GM23338 (cell line): ENCODE data around the gene UBE3C. TPM values are rescaled to one million over a fixed set of nuclear protein-coding genes. Genes with fewer than 3 reads are reported as not detected.

Experiments used
- ATAC-seq: fragments of 200-7000 bp; cut with Tn5 transposase; 3 replicates; pipeline ENCODE4 v1.9.1; 2020
- DNase-seq: peaks from one replicate; pipeline ENCODE4 v3.0.0-alpha.2; 2015; ENCODE audit warnings: low spot score
- H2AFZ ChIP-seq: fragments of 200-600 bp; sonication (generic); 2 replicates; pipeline ENCODE4 v1.8.0; 2016; ENCODE audit warnings: antibody characterized with exemption, mild to moderate bottlenecking, moderate library complexity
- H3F3A ChIP-seq: fragments of 200-600 bp; sonication (generic); replicated peaks from 2 replicates; pipeline ENCODE4 v1.8.0; 2017; ENCODE audit warnings: antibody characterized with exemption, mixed run types, low read depth
- H3K27ac ChIP-seq: fragments of 200-600 bp; sonication (generic); 2 replicates; pipeline ENCODE4 v1.6.1; 2016; ENCODE audit warnings: low read depth
- H3K27me3 ChIP-seq: fragments of 200-600 bp; sonication (generic); 2 replicates; pipeline ENCODE4 v1.8.0; 2016; ENCODE audit warnings: mild to moderate bottlenecking, mixed run types, moderate library complexity; ENCODE audit not compliant: insufficient read depth
- H3K36me3 ChIP-seq: fragments of 200-600 bp; sonication (generic); 2 replicates; pipeline ENCODE4 v1.8.0; 2016; ENCODE audit warnings: mild to moderate bottlenecking; ENCODE audit not compliant: insufficient read depth
- H3K4me1 ChIP-seq: fragments of 200-600 bp; sonication (generic); 2 replicates; pipeline ENCODE4 v1.8.0; 2016; ENCODE audit warnings: mild to moderate bottlenecking, moderate library complexity; ENCODE audit not compliant: insufficient read depth
- H3K4me2 ChIP-seq: fragments of 200-600 bp; sonication (generic); 2 replicates; pipeline ENCODE4 v1.7.1; 2017; ENCODE audit warnings: mixed run types
- H3K4me3 ChIP-seq: fragments of 200-600 bp; sonication (generic); 2 replicates; pipeline ENCODE4 v1.6.1; 2016; ENCODE audit warnings: mixed run types
- H3K79me2 ChIP-seq: fragments of 200-600 bp; sonication (generic); replicated peaks from 2 replicates; pipeline ENCODE4 v1.8.0; 2017; ENCODE audit warnings: mild to moderate bottlenecking; ENCODE audit not compliant: insufficient read depth
- H3K9me2 ChIP-seq: fragments of 200-600 bp; sonication (generic); 2 replicates; pipeline ENCODE4 v1.8.0; 2017; ENCODE audit not compliant: insufficient read depth
- H4K20me1 ChIP-seq: fragments of 200-600 bp; sonication (generic); replicated peaks from 2 replicates; pipeline ENCODE4 v1.8.0; 2017; ENCODE audit warnings: mild to moderate bottlenecking; ENCODE audit not compliant: insufficient read depth
- H3K27ac Mint-ChIP-seq: 2 replicates; pipeline ENCODE4 v1.8.0; 2020; ENCODE audit warnings: inconsistent platforms, mild to moderate bottlenecking, moderate library complexity, mixed read lengths
- H3K27me3 Mint-ChIP-seq: 3 replicates; pipeline ENCODE4 v1.8.0; 2022; ENCODE audit warnings: low read depth, mild to moderate bottlenecking, moderate library complexity, mixed read lengths, inconsistent platforms; ENCODE audit not compliant: insufficient read depth, poor library complexity
- H3K36me3 Mint-ChIP-seq: 3 replicates; pipeline ENCODE4 v1.8.0; 2021; ENCODE audit warnings: low read depth, mild to moderate bottlenecking, inconsistent platforms, moderate library complexity, mixed read lengths
- H3K4me1 Mint-ChIP-seq: 3 replicates; pipeline ENCODE4 v1.8.0; 2020; ENCODE audit warnings: mild to moderate bottlenecking, inconsistent platforms, mixed read lengths
- H3K4me3 Mint-ChIP-seq: 3 replicates; pipeline ENCODE4 v1.8.0; 2021; ENCODE audit warnings: moderate library complexity, mild to moderate bottlenecking, inconsistent platforms, mixed read lengths
- H3K9me3 Mint-ChIP-seq: 3 replicates; pipeline ENCODE4 v1.8.0; 2020; ENCODE audit warnings: moderate library complexity, mild to moderate bottlenecking, inconsistent platforms, mixed read lengths
- CREB1 ChIP-seq: fragments of 250-450 bp; sonication (Bioruptor Pico); IDR thresholded peaks from 2 replicates; pipeline ENCODE4 v1.5.0; 2020; ENCODE audit warnings: low read depth, mild to moderate bottlenecking, moderate library complexity
- CTCF ChIP-seq, 2 experiments: fragments of 200-600 bp in 1 of 2; sonication (generic) in 1 of 2; conservative IDR thresholded peaks; 2 replicates each; pipeline versions ENCODE4 v1.5.1 to v1.6.1; 2016 to 2017; ENCODE audit warnings: antibody characterized with exemption in 2 of 2, low read depth in 2 of 2, mild to moderate bottlenecking in 2 of 2, moderate library complexity in 1 of 2
- JUNB ChIP-seq: IDR thresholded peaks from one replicate; pipeline ENCODE4 v1.6.1; 2016; ENCODE audit warnings: antibody characterized with exemption; ENCODE audit not compliant: unreplicated experiment
- REST ChIP-seq: IDR thresholded peaks from one replicate; pipeline ENCODE4 v1.6.1; 2018; ENCODE audit warnings: antibody characterized with exemption; ENCODE audit not compliant: unreplicated experiment
- ZNF331 ChIP-seq: fragments of 250-450 bp; sonication (Bioruptor Pico); IDR thresholded peaks from 2 replicates; pipeline ENCODE4 v1.5.0; 2020; ENCODE audit warnings: low read depth, mild to moderate bottlenecking, moderate library complexity
- polyA plus RNA-seq: library from polyadenylated mRNA; unstranded; fragments of >200 nt; fragmentation: Nextera tagmentation; extraction: Ambion mirVana; gene quantifications from 2 replicates; pipeline ENCODE4 v1.2.1, GENCODE V29; 2016
- total RNA-seq: library from RNA; depleted of rRNA; stranded (reverse); fragments of >200 nt; shearing (Covaris generic); gene quantifications from 2 replicates; pipeline ENCODE4 v1.2.3, GENCODE V29; 2014

The UBE3C gene
- total and polyA plus RNA-seq, 2 experiments from 2014 or later = 16.8 to 76.9 TPM

- Mint-ChIP-seq H3K27ac (peak overlapping the region; percentile 94), H3K27me3 (peaks cover 2% of the 10 kb centered on the region)
- ATAC-seq = peak; percentile 92
These were observed 50.7 kb downstream of the UBE3C start for GRCh38 chr7:157189405-157189804.

GRCh38 chr7:157192861-157193260 is 54.1 kb downstream of the UBE3C start:
- Mint-ChIP-seq H3K9me3 (no peaks in the 10 kb centered on the region; the same call in 2 of the 3 replicates), H3K36me3 (peaks cover 80% of the 10 kb centered on the region), H3K4me1 (peaks cover 16% of the 10 kb centered on the region), H3K4me3 (no peak overlapping the region), H3K27ac (0 out of 2 replicates have a peak overlapping the region, but pooled peaks have one; percentile 39), H3K27me3 (peaks cover 4% of the 10 kb centered on the region)
- Histone ChIP-seq H2AFZ (no peak overlapping the region), H3K79me2 (peaks cover 19% of the 10 kb centered on the region), H3K9me2 (no peaks in the 10 kb centered on the region), H3F3A (0 out of 2 replicates have a peak, but pooled peaks cover under 1% of the 10 kb centered on the region), H3K4me3 (no peak overlapping the region), H3K4me2 (no peak overlapping the region), H3K36me3 (peaks cover 22% of the 10 kb centered on the region), H4K20me1 (peaks cover 8% of the 10 kb centered on the region; the same call in 1 of the 2 replicates), H3K4me1 (peaks cover 5% of the 10 kb centered on the region; the same call in 1 of the 2 replicates), H3K27me3 (no peaks in the 10 kb centered on the region), H3K27ac (no peak overlapping the region; the same call in 1 of the 2 replicates)
- no peak for DNase-seq
- no peak for ATAC-seq
- TF ChIP-seq ZNF331 (no peak), REST (no peak), JUNB (no peak), CTCF (conservative IDR thresholded peaks at IDR 0.05; ENCODE audit: low read depth in 2 of 2) (no peak)

More at GRCh38 chr7:157189405-157189804, 50.7 kb downstream of the UBE3C start:
- Histone ChIP-seq H3K4me3 (no peak overlapping the region), H3F3A (no peaks in the 10 kb centered on the region), H2AFZ (no peak overlapping the region), H3K27me3 (no peaks in the 10 kb centered on the region), H3K4me1 (peaks cover 5% of the 10 kb centered on the region; the same call in 1 of the 2 replicates), H3K9me2 (no peaks in the 10 kb centered on the region), H3K4me2 (no peak overlapping the region), H4K20me1 (peaks cover 3% of the 10 kb centered on the region; the same call in 1 of the 2 replicates), H3K79me2 (peaks cover 13% of the 10 kb centered on the region), H3K36me3 (peaks cover 36% of the 10 kb centered on the region), H3K27ac (peak overlapping the region; percentile 75)
- Mint-ChIP-seq H3K4me3 (no peak overlapping the region), H3K36me3 (peaks cover 82% of the 10 kb centered on the region), H3K9me3 (no peaks in the 10 kb centered on the region; the same call in 2 of the 3 replicates), H3K4me1 (peaks cover 16% of the 10 kb centered on the region)
- TF ChIP-seq CREB1 (no peak), REST (no peak)
- DNase-seq = peak; percentile 70
